Naive thymus-derived CD4-positive, alpha-beta T cell (primary cell): ENCODE measurements around the gene ZNF821. TPM values are rescaled to one million over a fixed set of nuclear protein-coding genes. Genes with fewer than 3 reads are reported as not detected.
A peak's percentile ranks its signal among the peaks of the same experiment; 100 is the strongest.

Source experiments
- ATAC-seq: fragments of 150-1000 bp; cut with Tn5 transposase; 2 replicates; pipeline ENCODE4 v1.10.0; 2021; ENCODE audit warnings: mild to moderate bottlenecking, moderate library complexity
- CTCF ChIA-PET: fragments of 350-600 bp; sonication (Branson Sonifier 250); formaldehyde crosslinking; loops from one replicate; lab custom pipeline; 2021; ENCODE audit warnings: antibody characterized with exemption; lab: Charles Lee
- POLR2A ChIA-PET: fragments of 350-600 bp; sonication (Branson Sonifier 250); formaldehyde crosslinking; loops from one replicate; lab custom pipeline; 2021; ENCODE audit warnings: antibody characterized with exemption, inconsistent platforms; lab: Charles Lee
- DNase-seq, 9 donors: peaks; one replicate each; pipeline versions ENCODE4 v3.0.0 to v3.0.0-alpha.2; 2020 to 2022; ENCODE audit warnings: mixed read lengths in 1 of 9
- H3K27ac ChIP-seq: one replicate; pipeline ENCODE4 v1.7.0; 2013; ENCODE audit warnings: mild to moderate bottlenecking, low read depth, low read length, moderate library complexity
- H3K27me3 ChIP-seq, 2 donors: one replicate each; pipeline ENCODE4 v1.7.0; 2013; ENCODE audit warnings: low read length in 2 of 2, mild to moderate bottlenecking in 2 of 2, moderate library complexity in 2 of 2; ENCODE audit not compliant: control insufficient read depth in 2 of 2, insufficient read depth in 2 of 2
- H3K36me3 ChIP-seq, 3 experiments: 1 replicate in 2 of 3; 2 replicates in 1 of 3; pipeline ENCODE4 v1.7.0; 2013; ENCODE audit warnings: low read length in 3 of 3, mild to moderate bottlenecking in 3 of 3, moderate library complexity in 1 of 3; ENCODE audit not compliant: insufficient read depth in 3 of 3, control insufficient read depth in 2 of 3
- H3K4me1 ChIP-seq, 2 donors: one replicate each; pipeline ENCODE4 v1.7.0; 2013; ENCODE audit warnings: low read length in 2 of 2, mild to moderate bottlenecking in 2 of 2, moderate library complexity in 1 of 2; ENCODE audit not compliant: control insufficient read depth in 2 of 2, insufficient read depth in 2 of 2
- H3K4me3 ChIP-seq: 2 replicates; pipeline ENCODE4 v1.7.0; 2013; ENCODE audit warnings: mild to moderate bottlenecking, low read length
- H3K9me3 ChIP-seq, 3 experiments: 1 replicate in 2 of 3; 2 replicates in 1 of 3; pipeline ENCODE4 v1.7.0; 2013; ENCODE audit warnings: low read length in 3 of 3; ENCODE audit not compliant: control insufficient read depth in 2 of 3
- H3K27ac Mint-ChIP-seq, 9 donors: one replicate each; pipeline ENCODE4 v1.8.0; 2020 to 2022; ENCODE audit warnings: mixed read lengths in 9 of 9, mild to moderate bottlenecking in 8 of 9, moderate library complexity in 5 of 9, inconsistent platforms in 2 of 9
- H3K27me3 Mint-ChIP-seq, 5 donors: one replicate each; pipeline ENCODE4 v1.8.0; 2021 to 2022; ENCODE audit warnings: mixed read lengths in 5 of 5, mild to moderate bottlenecking in 1 of 5
- H3K36me3 Mint-ChIP-seq, 5 donors: one replicate each; pipeline ENCODE4 v1.8.0; 2020 to 2022; ENCODE audit warnings: mixed read lengths in 5 of 5, mild to moderate bottlenecking in 3 of 5, inconsistent platforms in 1 of 5
- H3K4me1 Mint-ChIP-seq, 7 donors: one replicate each; pipeline ENCODE4 v1.8.0; 2020 to 2022; ENCODE audit warnings: mixed read lengths in 7 of 7, mild to moderate bottlenecking in 3 of 7, inconsistent platforms in 1 of 7
- H3K4me3 Mint-ChIP-seq, 10 donors: one replicate each; pipeline ENCODE4 v1.8.0; 2020 to 2022; ENCODE audit warnings: mild to moderate bottlenecking in 10 of 10, mixed read lengths in 10 of 10, moderate library complexity in 6 of 10, inconsistent platforms in 2 of 10
- H3K9me3 Mint-ChIP-seq, 11 donors: one replicate each; pipeline ENCODE4 v1.8.0; 2020 to 2022; ENCODE audit warnings: mixed read lengths in 11 of 11, mild to moderate bottlenecking in 4 of 11, inconsistent platforms in 1 of 11, moderate library complexity in 1 of 11
- intact Hi-C, 2 donors: fragments of 100-400 bp; cut with micrococcal nuclease; formaldehyde crosslinking; loops; one replicate each; pipeline ENCODE4 v1.15.1; 2023
- polyA plus RNA-seq, 2 donors: library from polyadenylated mRNA; unstranded; fragments of 300-500 nt; fragmentation: Illumina TruSeq; gene quantifications; one replicate each; pipeline ENCODE4 v1.2.3, GENCODE V29; 2021
- total RNA-seq, 6 experiments: library from RNA in 5 of 6; stranded (reverse) in 5 of 6; gene quantifications; 1 replicate in 5 of 6; 2 replicates in 1 of 6; pipeline ENCODE4 v1.2.3 and lab custom pipeline; 2021 to 2026

ZNF821 gene
- total and polyA plus RNA-seq, 7 experiments from 2014 or later = 2.6 to 13.3 (median 7.0) TPM

DNA sequence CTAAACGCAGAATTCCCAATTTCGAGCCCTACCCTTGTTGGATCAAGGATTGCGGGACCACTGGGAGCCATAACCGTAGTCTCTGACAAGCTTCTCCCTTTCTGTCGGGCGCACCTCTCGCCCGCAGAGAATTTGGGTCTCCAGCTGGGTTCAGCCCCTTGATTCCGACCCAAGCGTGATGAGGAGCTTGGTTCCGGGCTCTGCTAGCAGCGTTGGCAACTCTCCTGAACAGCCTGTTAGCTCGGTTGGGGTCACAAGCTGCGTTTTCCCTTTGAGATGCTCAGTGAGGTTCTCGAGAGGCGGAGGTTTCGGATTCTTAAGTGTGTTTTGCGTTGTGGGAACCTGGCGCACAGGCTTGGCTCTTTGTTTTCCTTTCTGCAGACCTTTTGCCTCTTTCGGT is 37.6 kb downstream of the ZNF821 start:
- Histone ChIP-seq H3K4me3 (peak overlapping the region; percentile 97), H3K27me3 (no peaks in the 10 kb centered on the region), H3K4me1 (peaks cover 10 to 16% of the 10 kb centered on the region in 2 donors), H3K36me3 (peaks cover 6 to 40% (median 8%) of the 10 kb centered on the region in 3 experiments), H3K27ac (peak overlapping the region; percentile 92), H3K9me3 (no peaks in the 10 kb centered on the region)
- H3K27ac Mint-ChIP-seq = peak overlapping the region; percentile 59 to 98 (median 90)
- peaks cover 0 to 3% (median 0%) of the 10 kb centered on the region in 11 donors for H3K9me3 Mint-ChIP-seq
- H3K4me3 Mint-ChIP-seq = peak overlapping the region; percentile 88 to 96 (median 94)
- CTCF ChIA-PET = interaction anchor here (0.8 to 1.1 kb wide), 3 partner anchors 33 to 54 kb away, joined by 3 to 8 read pairs (median 5); partner anchors contain the start of gene ZNF821
- intact Hi-C loops = loop anchor here in 1 of 2 donors (1.0 to 2.0 kb wide), 3 partner anchors 26 to 49 kb away; partner anchors contain the start of gene IST1
- no peaks in the 10 kb centered on the region for H3K27me3 Mint-ChIP-seq
- ATAC-seq (no peak), DNase-seq (peak in 4 of 9 donors; percentile 7 to 34 (median 10))
- H3K36me3 Mint-ChIP-seq = peaks cover 11 to 26% (median 19%) of the 10 kb centered on the region in 5 donors
- POLR2A ChIA-PET = interaction anchor here (0.5 to 2.5 kb wide), 8 partner anchors 11 to 249 kb away, joined by 3 to 27 read pairs (median 6); partner anchors contain the start of genes AP1G1 and ZNF821
- H3K4me1 Mint-ChIP-seq = peaks cover 20 to 55% (median 42%) of the 10 kb centered on the region in 7 donors

- H3K36me3 Mint-ChIP-seq = peaks cover 11 to 23% (median 19%) of the 10 kb centered on the region in 5 donors
- ATAC-seq = peak; percentile 97
These were observed 38.1 kb downstream of the ZNF821 start, which contains the start of gene ATXN1L for GRCh38 chr16:71845639-71846430. ATXN1L (plus strand) TSS chr16:71845976; CDS start chr16:71849741, 3,765 bp downstream.

DNA sequence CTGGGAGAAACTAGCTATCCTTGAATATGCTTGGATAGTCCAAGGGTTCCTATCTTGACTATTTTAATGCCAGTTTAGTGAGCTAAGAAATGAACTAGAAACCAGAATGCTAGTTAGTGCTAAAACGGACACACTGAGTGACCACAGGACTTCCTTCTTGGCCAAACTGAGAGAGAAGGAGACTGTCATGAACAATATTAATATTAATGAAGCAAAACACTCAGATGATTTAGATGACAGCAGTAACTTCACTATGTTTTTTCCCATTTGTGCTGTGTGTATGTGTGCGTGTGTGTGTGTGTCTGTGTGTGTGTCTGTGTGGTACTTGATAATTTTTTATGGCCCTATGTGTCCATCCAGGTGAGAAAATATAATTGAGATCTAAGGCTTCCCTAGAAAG is 40.4 kb downstream of the ZNF821 start:
- Histone ChIP-seq H3K27ac (no peak overlapping the region), H3K4me3 (no peak overlapping the region), H3K9me3 (no peaks in the 10 kb centered on the region), H3K36me3 (peaks cover 2 to 12% (median 8%) of the 10 kb centered on the region in 3 experiments), H3K4me1 (peaks cover 10 to 16% of the 10 kb centered on the region in 2 donors), H3K27me3 (no peaks in the 10 kb centered on the region)
- ATAC-seq = no peak
- intact Hi-C loops = no loop called here
- H3K9me3 Mint-ChIP-seq = peaks cover 0 to 1% (median 0%) of the 10 kb centered on the region in 11 donors
- H3K27ac Mint-ChIP-seq = peak overlapping the region in 5 of 9 donors; percentile 6 to 58 (median 46)
- ChIA-PET POLR2A (interaction anchor here (0.6 to 1.4 kb wide), 4 partner anchors 35 to 95 kb away, joined by 3 to 6 read pairs (median 4); partner anchors contain the start of genes AP1G1 and IST1), CTCF (interaction anchor here (2.9 kb wide), 1 partner anchor 38 kb away, joined by 13 read pairs; no protein-coding TSS in a partner anchor)
- no peak for DNase-seq
- H3K4me1 Mint-ChIP-seq = peaks cover 16 to 40% (median 34%) of the 10 kb centered on the region in 7 donors
- no peaks in the 10 kb centered on the region for H3K27me3 Mint-ChIP-seq
- H3K36me3 Mint-ChIP-seq = peaks cover 0 to 8% (median 6%) of the 10 kb centered on the region in 5 donors
- peak overlapping the region in 1 of 10 donors; percentile 40 for H3K4me3 Mint-ChIP-seq

More at GRCh38 chr16:71845639-71846430, 38.1 kb downstream of the ZNF821 start, which contains the start of gene ATXN1L:
- peak within 1 kb of the TSS; percentile 92 to 96 (median 94) for H3K4me3 Mint-ChIP-seq
- peaks cover 0 to 3% (median 0%) of the 10 kb centered on the region in 11 donors for H3K9me3 Mint-ChIP-seq
- peaks cover 18 to 50% (median 42%) of the 10 kb centered on the region in 7 donors for H3K4me1 Mint-ChIP-seq
- ChIA-PET POLR2A (interaction anchor here (0.9 to 2.5 kb wide), 7 partner anchors 19 to 37 kb away, joined by 3 to 27 read pairs (median 9); partner anchors contain the start of genes AP1G1 and ZNF821), CTCF (interaction anchor here (0.8 to 1.1 kb wide), 2 partner anchors 34 to 37 kb away, joined by 3 to 8 read pairs; partner anchors contain the start of gene ZNF821)
- peak within 1 kb of the TSS; percentile 92 for H3K27ac ChIP-seq
- no peaks in the 10 kb centered on the region for H3K27me3 Mint-ChIP-seq
- no peaks in the 10 kb centered on the region for H3K27me3 ChIP-seq
- H3K27ac Mint-ChIP-seq = peak within 1 kb of the TSS; percentile 95 to 98 (median 97)
- H3K4me3 ChIP-seq = peak within 1 kb of the TSS; percentile 97
- no peaks in the 10 kb centered on the region for H3K9me3 ChIP-seq
- peak; percentile 91 to 100 (median 95) for DNase-seq
- peaks cover 6 to 34% (median 8%) of the 10 kb centered on the region in 3 experiments for H3K36me3 ChIP-seq
- intact Hi-C loops = loop anchor here (1.0 to 2.0 kb wide), 11 partner anchors 27 to 247 kb away; partner anchors contain the start of genes DHODH (in 2 of the 2), DHX38 (in 2 of the 2), IST1 (in 2 of the 2) and TXNL4B (in 2 of the 2)
- peaks cover 10 to 16% of the 10 kb centered on the region in 2 donors for H3K4me1 ChIP-seq

DNA sequence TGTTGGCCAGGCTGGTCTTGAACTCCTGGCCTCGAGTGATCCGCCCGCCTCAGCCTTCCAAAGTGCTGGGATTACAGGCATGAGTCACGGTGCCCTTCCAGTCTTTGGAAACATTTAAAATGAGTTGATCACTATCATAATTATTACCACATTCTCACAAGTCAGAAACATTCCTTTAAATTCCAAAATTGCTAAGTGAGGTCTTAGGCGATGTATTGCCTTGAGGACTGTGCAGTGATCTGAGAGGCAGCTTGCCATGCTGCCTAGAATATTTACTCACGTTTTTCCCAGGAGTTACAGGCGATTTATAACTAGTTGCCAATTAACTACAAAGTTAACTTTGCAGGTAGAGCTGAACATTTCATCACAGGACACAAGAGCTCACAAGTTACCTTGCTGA is 43.9 kb downstream of the ZNF821 start:
- intact Hi-C loops = no loop called here
- CTCF ChIA-PET = no interaction called here
- no peak for DNase-seq
- Histone ChIP-seq H3K27me3 (no peaks in the 10 kb centered on the region), H3K4me1 (peaks cover 0 to 1% of the 10 kb centered on the region in 2 donors), H3K27ac (no peak overlapping the region), H3K9me3 (no peaks in the 10 kb centered on the region), H3K4me3 (no peak overlapping the region), H3K36me3 (no peaks in the 10 kb centered on the region)
- H3K36me3 Mint-ChIP-seq = no peaks in the 10 kb centered on the region
- H3K4me1 Mint-ChIP-seq = peaks cover 0 to 14% (median 7%) of the 10 kb centered on the region in 7 donors
- no peaks in the 10 kb centered on the region for H3K27me3 Mint-ChIP-seq
- H3K4me3 Mint-ChIP-seq = no peak overlapping the region
- no peaks in the 10 kb centered on the region for H3K9me3 Mint-ChIP-seq
- ATAC-seq = no peak
- POLR2A ChIA-PET = interaction anchor here (0.6 to 0.9 kb wide), 2 partner anchors 14 to 55 kb away, joined by 3 read pairs; partner anchors contain the start of gene IST1
- H3K27ac Mint-ChIP-seq = no peak overlapping the region

- no peak overlapping the region for H3K27ac ChIP-seq
- Mint-ChIP-seq H3K4me3 (no peak overlapping the region), H3K4me1 (peaks cover 0 to 7% (median 2%) of the 10 kb centered on the region in 7 donors), H3K36me3 (no peaks in the 10 kb centered on the region), H3K27ac (no peak overlapping the region), H3K9me3 (no peaks in the 10 kb centered on the region), H3K27me3 (no peaks in the 10 kb centered on the region)
- DNase-seq (no peak), ATAC-seq (no peak)
- CTCF ChIA-PET = no interaction called here
- H3K9me3 ChIP-seq = no peaks in the 10 kb centered on the region
- POLR2A ChIA-PET = interaction anchor here (1.1 kb wide), 1 partner anchor 25 kb away, joined by 4 read pairs; no protein-coding TSS in a partner anchor
- intact Hi-C loops = no loop called here
- no peaks in the 10 kb centered on the region for H3K27me3 ChIP-seq
- H3K4me3 ChIP-seq = no peak overlapping the region
- no peaks in the 10 kb centered on the region for H3K4me1 ChIP-seq
- no peaks in the 10 kb centered on the region for H3K36me3 ChIP-seq
These were observed 46.8 kb downstream of the ZNF821 start for GRCh38 chr16:71837150-71837549.

DNA sequence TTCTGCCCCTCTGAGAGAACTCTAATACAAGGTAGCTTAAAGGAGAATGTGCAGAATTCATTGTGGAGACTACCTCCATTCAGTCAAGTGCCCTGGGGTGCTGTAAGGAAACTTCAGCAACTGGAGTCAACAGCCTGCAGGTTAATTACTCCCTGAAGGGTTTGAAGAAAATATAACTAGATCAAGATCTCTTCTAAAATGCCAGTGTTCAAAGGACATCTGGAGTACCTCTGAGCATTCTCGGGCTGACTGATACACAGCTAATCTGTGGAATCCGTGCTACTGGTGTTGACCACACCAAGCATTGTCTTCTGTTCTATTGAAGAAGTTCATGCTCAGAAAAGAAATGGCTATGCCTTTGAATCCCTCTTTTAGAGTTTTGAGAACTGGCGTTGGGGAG is 49.7 kb downstream of the ZNF821 start:
- Mint-ChIP-seq H3K27me3 (no peaks in the 10 kb centered on the region), H3K9me3 (no peaks in the 10 kb centered on the region), H3K36me3 (no peaks in the 10 kb centered on the region), H3K4me1 (peaks cover 0 to 3% (median 0%) of the 10 kb centered on the region in 7 donors), H3K27ac (no peak overlapping the region), H3K4me3 (no peak overlapping the region)
- no peak for ATAC-seq
- H3K4me3 ChIP-seq = no peak overlapping the region
- H3K9me3 ChIP-seq = no peaks in the 10 kb centered on the region
- intact Hi-C loops = no loop called here
- H3K27me3 ChIP-seq = no peaks in the 10 kb centered on the region
- H3K27ac ChIP-seq = no peak overlapping the region
- no peaks in the 10 kb centered on the region for H3K36me3 ChIP-seq
- CTCF ChIA-PET = no interaction called here
- H3K4me1 ChIP-seq = no peaks in the 10 kb centered on the region
- POLR2A ChIA-PET = interaction anchor here (0.6 kb wide), 1 partner anchor 30 kb away, joined by 3 read pairs; no protein-coding TSS in a partner anchor
- no peak for DNase-seq
